Fibroblast of gingiva (primary cell): ENCODE results near the gene ARHGEF16.

ENCODE experiments used
- DNase-seq: peaks from one replicate; pipeline ENCODE4 v3.0.0-alpha.2; 2011; ENCODE audit warnings: low read depth

The ARHGEF16 gene

GRCh38 chr1:3422638-3423037 is 31.8 kb upstream of the ARHGEF16 start:
- no peak for DNase-seq

- DNase-seq, result no peak
Measured at GRCh38 chr1:3423245-3423829, 31.1 kb upstream of the ARHGEF16 start.

DNA sequence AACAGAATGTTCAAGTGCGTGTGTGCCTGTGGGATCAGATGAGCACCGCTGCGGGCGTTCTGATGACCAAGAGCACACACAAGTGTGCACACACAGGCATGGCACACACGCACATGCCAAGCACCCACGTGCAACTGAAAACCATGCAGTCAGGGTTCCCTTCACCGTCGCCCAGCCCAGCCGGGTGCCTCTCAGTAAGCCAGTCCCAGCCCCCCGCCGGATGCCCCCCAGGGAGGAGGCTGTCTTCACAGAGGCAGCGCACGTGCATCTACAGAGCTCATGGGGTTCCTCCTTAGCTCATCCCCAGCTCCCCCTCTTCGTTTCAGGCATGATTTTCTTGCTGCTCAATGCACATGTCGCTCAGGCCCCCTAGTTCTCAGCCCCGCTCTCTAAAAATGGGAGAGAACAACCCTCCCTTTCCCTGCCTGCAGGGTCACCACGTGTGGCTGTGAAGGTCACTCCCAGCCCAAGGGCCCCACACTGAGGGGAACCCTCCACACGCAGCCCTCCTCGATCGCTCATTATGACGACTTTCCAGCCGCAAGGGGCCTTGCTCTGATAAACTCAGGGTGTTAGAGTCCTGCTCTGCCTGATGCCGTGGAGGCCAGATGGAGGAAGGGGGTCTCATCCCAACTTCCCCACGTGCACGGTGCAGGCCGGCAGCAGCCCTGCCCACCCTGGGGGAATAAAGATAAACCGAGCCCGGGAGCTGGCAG is 30.4 kb upstream of the ARHGEF16 start:
- DNase-seq, result no peak

DNA sequence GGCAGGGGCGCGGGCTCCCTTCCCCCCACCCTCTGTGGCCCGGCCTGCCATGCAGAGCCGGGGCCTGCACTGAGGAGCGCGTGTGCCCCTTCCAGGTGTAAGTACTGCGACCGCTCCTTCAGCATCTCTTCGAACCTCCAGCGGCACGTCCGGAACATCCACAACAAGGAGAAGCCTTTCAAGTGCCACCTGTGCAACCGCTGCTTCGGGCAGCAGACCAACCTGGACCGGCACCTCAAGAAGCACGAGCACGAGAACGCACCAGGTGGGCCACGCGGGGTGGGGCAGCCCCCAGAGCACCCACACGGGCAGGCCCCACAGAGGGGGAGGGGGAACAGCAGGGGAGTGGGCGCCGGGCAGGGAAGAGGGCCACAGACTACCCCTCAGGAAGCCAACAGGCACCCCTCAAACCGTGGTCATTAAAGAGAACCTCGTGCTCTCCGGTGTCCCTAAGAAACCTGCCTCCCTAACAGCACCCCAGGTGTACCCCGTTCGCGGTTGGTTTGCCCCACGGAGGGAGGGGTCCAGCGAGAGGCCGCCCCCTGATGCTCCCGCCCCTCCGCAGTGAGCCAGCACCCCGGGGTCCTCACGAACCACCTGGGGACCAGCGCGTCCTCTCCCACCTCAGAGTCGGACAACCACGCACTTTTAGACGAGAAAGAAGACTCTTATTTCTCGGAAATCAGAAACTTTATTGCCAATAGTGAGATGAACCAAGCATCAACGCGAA is 28.8 kb upstream of the ARHGEF16 start:
- no peak for DNase-seq

DNA sequence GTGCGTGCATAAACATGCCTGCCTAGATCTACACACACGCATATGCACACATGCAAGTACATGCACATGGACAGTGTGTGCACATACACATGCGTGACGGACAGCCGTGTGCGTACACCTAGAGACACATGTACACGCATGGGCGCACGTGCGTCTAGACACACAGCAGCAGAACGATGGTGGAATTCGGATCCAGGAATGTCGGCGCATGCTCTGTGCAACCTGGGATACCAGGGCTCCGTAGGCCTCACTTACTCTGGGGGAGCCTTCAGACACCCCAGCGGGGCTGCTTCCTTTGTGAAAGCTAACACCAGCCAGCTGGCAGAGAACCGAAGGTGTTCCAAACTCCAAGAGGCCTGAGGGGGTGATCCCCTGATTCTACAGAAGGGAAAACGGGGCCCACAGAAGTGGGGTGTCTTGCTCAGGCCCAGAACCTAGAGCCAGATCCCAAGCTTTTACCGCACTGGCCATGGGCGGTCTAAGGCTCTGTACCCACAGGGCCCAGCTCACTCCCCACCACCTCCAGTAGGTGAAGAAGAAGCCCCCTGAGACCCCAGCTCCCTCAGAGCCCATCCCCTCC is 27.4 kb upstream of the ARHGEF16 start:
- DNase-seq, result no peak

DNA sequence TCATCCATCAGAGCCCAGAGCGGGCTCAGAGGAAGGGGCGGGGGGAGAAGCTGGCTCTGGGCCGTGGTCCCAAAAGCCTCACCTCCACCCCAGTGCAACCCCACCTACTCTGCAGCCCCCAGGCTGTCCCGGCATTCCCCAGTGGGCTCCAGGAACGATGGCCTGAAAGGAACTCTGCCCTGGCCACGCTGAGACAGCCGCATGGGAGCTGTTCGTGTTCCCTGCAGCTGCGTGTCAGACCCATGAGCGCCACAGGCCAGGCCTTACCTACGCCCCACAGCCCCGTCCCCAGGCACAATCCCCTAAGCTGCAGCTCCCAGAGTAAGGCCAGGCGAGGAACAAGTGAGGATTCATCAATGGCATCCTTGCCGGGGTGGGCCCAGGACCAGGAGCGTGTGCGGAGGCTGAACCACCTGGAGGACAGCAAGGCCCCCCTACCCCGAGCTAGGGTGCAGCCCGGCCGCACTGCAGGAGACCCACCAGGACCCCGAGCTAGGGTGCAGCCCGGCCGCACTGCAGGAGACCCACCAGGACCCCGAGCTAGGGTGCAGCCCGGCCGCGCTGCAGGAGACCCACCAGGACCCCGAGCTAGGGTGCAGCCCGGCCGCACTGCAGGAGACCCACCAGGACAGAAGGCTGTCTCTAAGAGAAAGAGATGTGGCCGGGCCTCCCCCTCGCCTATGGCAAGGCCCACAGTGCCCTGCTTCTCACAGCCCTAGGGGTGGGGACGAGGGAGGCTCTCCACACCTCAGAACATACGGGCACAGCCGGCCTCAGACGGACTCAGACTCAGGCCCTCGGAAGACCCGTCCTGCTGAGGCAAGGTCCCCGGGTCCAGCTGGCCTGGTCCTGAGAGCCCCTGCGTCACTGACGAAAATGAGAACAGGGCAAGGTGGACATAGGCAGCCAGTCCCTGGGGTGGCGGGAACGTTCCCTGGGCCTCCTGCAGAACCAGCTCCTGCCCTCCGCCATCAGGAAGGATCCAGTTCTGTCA is 26.5 kb upstream of the ARHGEF16 start:
- no peak for DNase-seq

GRCh38 chr1:3428899-3429298 is 25.6 kb upstream of the ARHGEF16 start:
- no peak for DNase-seq

GRCh38 chr1:3429320-3429719 is 25.1 kb upstream of the ARHGEF16 start:
- DNase-seq, result no peak

- no peak for DNase-seq
Measured at GRCh38 chr1:3429766-3430165, 24.7 kb upstream of the ARHGEF16 start.

GRCh38 chr1:3430406-3430805 is 24.1 kb upstream of the ARHGEF16 start:
- no peak for DNase-seq

DNA sequence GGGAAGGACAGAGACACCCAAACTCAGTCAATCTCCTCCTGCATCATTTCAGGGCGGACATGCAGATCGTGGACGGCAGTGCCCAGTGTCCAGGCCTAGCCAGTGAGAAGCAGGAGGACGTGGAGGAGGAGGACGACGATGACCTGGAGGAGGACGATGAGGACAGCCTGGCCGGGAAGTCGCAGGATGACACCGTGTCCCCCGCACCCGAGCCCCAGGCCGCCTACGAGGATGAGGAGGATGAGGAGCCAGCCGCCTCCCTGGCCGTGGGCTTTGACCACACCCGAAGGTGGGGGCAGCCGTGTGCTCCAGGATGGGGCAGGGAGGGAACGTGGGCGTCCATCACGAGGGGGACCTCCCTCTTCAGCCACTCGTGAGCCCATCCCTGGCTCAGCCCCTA is 23.6 kb upstream of the ARHGEF16 start:
- no peak for DNase-seq

DNA sequence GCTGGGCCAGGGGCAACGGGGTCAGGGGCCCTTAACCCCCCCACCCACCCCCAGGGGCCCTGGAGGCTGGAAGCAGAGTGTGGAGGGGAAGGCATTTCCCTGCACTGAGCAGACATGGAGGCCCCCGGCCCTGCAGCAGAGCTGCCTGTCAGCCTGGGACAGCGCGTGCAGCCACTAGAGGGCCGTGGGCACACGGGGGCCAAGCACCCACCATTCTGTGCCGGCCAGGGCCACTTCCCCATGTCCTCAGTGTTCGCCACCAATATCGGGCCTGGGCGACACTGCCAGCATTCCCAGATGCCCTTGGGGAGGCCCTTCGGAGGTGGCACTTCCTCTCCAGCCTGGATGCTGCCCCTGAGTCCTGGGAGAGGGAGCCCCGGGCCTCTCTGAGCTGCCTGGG is 23.2 kb upstream of the ARHGEF16 start:
- DNase-seq, result no peak

GRCh38 chr1:3431686-3432085 is 22.8 kb upstream of the ARHGEF16 start:
- DNase-seq, result no peak

DNA sequence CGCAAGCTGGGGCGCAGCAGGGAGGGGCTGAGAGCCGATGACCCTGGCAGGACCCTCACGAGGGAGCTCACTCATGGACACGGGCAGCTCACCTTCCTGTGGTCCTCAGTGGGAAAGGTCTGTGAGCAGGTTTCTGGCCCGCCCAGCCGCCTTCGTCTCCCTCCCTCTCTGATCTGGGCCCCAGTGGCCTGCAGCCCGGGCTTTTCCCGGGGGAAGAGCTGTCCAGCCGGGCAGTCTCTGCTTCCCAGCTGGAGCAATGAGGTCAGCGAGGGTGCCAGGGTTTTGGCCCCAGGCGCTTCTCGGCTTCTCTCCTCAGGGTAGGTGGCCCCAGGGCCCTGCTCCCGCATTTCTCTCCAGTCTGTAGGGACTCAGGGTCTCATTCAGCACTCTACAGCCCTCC is 22.2 kb upstream of the ARHGEF16 start:
- no peak for DNase-seq

DNA sequence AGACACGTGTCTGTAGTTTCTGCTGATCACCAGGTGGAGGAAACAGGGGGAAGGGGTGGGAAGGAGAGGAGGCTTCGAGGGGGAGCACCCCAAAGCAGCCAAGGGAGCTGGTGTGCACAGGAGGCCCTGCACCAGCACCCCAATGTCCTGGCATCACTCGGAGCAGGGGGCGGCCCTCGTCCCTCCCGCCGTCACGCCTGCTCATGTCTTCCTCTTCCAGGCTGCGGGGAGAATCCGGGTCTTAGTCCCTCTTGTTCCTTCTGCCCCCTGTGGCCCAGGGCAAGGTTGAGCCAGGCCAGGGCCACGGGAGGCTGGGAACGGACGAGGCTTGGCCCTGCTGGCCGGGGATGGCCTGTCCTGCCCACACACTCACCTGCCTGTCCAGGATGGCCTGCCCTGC is 21.4 kb upstream of the ARHGEF16 start:
- no peak for DNase-seq

DNA sequence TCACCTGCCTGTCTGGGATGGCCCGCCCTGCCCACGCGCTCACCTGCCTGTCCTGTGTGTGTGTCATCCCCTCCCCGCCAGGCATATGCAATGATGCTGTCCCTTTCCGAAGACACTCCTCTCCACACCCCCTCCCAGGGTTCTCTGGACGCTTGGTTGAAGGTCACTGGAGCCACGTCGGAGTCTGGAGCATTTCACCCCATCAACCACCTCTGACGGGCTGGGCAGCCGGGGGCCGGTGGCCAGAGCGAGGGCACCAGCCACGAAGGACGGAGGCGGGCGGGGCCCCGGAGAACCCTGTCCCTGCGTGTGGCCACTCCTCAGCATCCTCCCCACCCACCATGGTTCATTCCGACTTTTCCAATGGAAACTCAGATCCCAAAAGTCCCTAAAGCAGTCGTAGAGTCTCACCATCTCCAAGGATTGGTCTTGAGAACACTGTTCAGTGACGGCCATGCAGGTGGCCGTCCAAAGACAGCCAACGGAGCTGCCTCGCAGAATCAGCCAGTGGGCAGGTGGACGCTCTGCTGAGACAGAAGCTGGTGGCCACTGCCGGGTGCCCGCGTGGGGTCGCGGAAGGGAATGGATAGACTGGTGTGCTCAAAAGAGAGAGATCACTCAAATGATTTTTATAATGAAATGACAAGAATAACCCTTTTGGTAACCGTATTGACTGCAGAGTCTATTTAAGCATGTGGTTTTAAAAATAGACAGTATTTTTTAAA is 20.7 kb upstream of the ARHGEF16 start:
- DNase-seq, result no peak

GRCh38 chr1:3434406-3435110 is 19.9 kb upstream of the ARHGEF16 start:
- DNase-seq, result no peak

DNA sequence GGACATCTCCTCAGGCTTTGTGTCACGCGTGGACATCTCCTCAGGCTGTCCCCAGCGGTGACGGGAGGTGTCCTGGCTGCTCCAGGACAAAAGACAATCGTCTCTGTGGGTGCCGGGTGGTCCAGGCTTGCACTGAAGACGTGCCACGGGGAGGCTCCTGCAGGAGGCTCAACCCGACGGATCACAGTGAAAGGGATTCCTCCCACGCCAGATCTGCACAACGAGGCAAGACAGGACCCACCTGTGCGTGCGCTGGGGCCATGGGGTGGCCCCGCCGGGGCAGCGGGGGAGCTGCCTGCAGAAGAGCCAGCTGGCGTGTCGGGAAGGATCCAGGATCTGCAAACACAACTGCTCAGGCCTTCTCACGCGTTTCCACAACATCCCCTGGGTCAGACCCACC is 18.8 kb upstream of the ARHGEF16 start:
- no peak for DNase-seq

- DNase-seq, result no peak
Measured at GRCh38 chr1:3436451-3436850, 18.0 kb upstream of the ARHGEF16 start.

DNA sequence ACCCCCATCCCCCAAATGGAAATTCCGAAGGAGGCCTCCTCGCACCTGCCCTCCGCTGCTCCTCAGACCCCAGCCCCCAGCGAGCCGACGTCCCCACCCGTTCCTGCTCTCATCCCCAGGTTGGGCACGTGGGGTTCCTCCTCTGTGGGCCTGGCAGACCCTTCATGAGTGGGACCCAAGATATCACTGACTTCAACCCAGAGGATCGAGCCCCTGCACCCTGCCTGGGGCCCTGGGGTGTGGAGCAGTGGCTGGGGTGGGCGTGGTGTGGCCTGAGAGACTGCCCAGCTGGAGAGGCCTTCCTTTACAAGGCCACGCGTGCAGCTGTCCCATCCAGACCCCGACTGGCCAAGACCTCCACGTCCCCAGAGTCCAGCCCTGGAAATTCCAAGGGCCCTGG is 17.6 kb upstream of the ARHGEF16 start:
- DNase-seq, result no peak
